DMS 273 treated with DMSO at 0.1 percent for 48 hours (cell line): ENCODE measurements around the gene ADGRL3.
"Not testable (repeated sequence)": the region's sequence is repeated elsewhere in the genome, so short reads cannot be mapped to it uniquely, and the experiment has no call there.

ENCODE experiments used
- DNase-seq: peaks from one replicate; lab custom pipeline; 2025; lab: John Stamatoyannopoulos, UW

ADGRL3 gene

GRCh38 chr4:61500883-61501282 is 300.8 kb downstream of the ADGRL3 start:
- peak; percentile 56 for DNase-seq

GRCh38 chr4:61501812-61502211 is 301.7 kb downstream of the ADGRL3 start:
- DNase-seq = no peak

- no peak for DNase-seq
Observed at GRCh38 chr4:61505773-61506685, 305.9 kb downstream of the ADGRL3 start.

GRCh38 chr4:61507091-61507490 is 307.0 kb downstream of the ADGRL3 start:
- DNase-seq = no peak

- not testable (repeated sequence) for DNase-seq
Observed at GRCh38 chr4:61509721-61510241, 309.7 kb downstream of the ADGRL3 start.

- no peak for DNase-seq
Observed at GRCh38 chr4:61511716-61512488, 311.8 kb downstream of the ADGRL3 start.

- DNase-seq = no peak
Observed at GRCh38 chr4:61514991-61515390, 314.9 kb downstream of the ADGRL3 start.

- DNase-seq = no peak
Observed at GRCh38 chr4:61517144-61517543, 317.0 kb downstream of the ADGRL3 start.

GRCh38 chr4:61520166-61520565 is 320.0 kb downstream of the ADGRL3 start:
- no peak for DNase-seq

GRCh38 chr4:61520681-61521160 is 320.6 kb downstream of the ADGRL3 start:
- DNase-seq = no peak

GRCh38 chr4:61521451-61521850 is 321.3 kb downstream of the ADGRL3 start:
- DNase-seq = no peak

- DNase-seq = no peak
Observed at GRCh38 chr4:61522312-61522711, 322.2 kb downstream of the ADGRL3 start.

- DNase-seq = no peak
Observed at GRCh38 chr4:61527888-61528287, 327.8 kb downstream of the ADGRL3 start.

GRCh38 chr4:61528595-61528994 is 328.5 kb downstream of the ADGRL3 start:
- DNase-seq = no peak

GRCh38 chr4:61531188-61531587 is 331.1 kb downstream of the ADGRL3 start:
- DNase-seq = no peak

- DNase-seq = no peak
Observed at GRCh38 chr4:61532336-61533000, 332.3 kb downstream of the ADGRL3 start.

GRCh38 chr4:61533140-61533539 is 333.0 kb downstream of the ADGRL3 start:
- DNase-seq = no peak

- no peak for DNase-seq
Observed at GRCh38 chr4:61540944-61541343, 340.8 kb downstream of the ADGRL3 start.

- DNase-seq = no peak
Observed at GRCh38 chr4:61541459-61541858, 341.3 kb downstream of the ADGRL3 start.

GRCh38 chr4:61543976-61544375 is 343.9 kb downstream of the ADGRL3 start:
- no peak for DNase-seq

- DNase-seq = no peak
Observed at GRCh38 chr4:61545902-61546480, 345.9 kb downstream of the ADGRL3 start.

GRCh38 chr4:61549336-61549735 is 349.2 kb downstream of the ADGRL3 start:
- DNase-seq = no peak
